Liver (tissue), 9 donors: Measurements from ENCODE around the gene CLIP4. TPM values are rescaled to one million over a fixed set of nuclear protein-coding genes. Genes with fewer than 3 reads are reported as not detected.

Experiments used
- DNase-seq: peaks from one replicate; pipeline ENCODE4 v3.0.0-alpha.2; 2017; ENCODE audit warnings: low spot score
- H3K27ac ChIP-seq, 2 donors: one replicate each; pipeline ENCODE4 v1.7.0; 2013; ENCODE audit warnings: inconsistent platforms in 2 of 2, low read length in 2 of 2, control low read depth in 1 of 2, low read depth in 1 of 2, mild to moderate bottlenecking in 1 of 2
- H3K27me3 ChIP-seq, 4 donors: one replicate each; pipeline versions ENCODE4 v1.6.1 to v1.7.0; 2013; ENCODE audit warnings: low read length in 3 of 4, inconsistent platforms in 1 of 4, mild to moderate bottlenecking in 1 of 4, moderate library complexity in 1 of 4; ENCODE audit not compliant: control insufficient read depth in 4 of 4, insufficient read depth in 4 of 4
- H3K36me3 ChIP-seq, 4 donors: one replicate each; pipeline versions ENCODE4 v1.6.1 to v1.7.0; 2013; ENCODE audit warnings: low read length in 3 of 4, mild to moderate bottlenecking in 3 of 4, low read depth in 1 of 4, moderate library complexity in 1 of 4; ENCODE audit not compliant: control insufficient read depth in 4 of 4, insufficient read depth in 3 of 4
- H3K4me1 ChIP-seq, 4 donors: one replicate each; pipeline versions ENCODE4 v1.6.1 to v1.7.0; 2013; ENCODE audit warnings: low read length in 3 of 4, mild to moderate bottlenecking in 3 of 4, moderate library complexity in 1 of 4; ENCODE audit not compliant: control insufficient read depth in 4 of 4, insufficient read depth in 4 of 4
- H3K4me3 ChIP-seq, 3 donors: one replicate each; pipeline versions ENCODE4 v1.6.1 to v1.7.0; 2013; ENCODE audit warnings: low read length in 3 of 3, control low read depth in 1 of 3, low read depth in 1 of 3, mild to moderate bottlenecking in 1 of 3
- H3K9ac ChIP-seq, 2 donors: one replicate each; pipeline ENCODE4 v1.7.0; 2013; ENCODE audit warnings: low read length in 2 of 2, mild to moderate bottlenecking in 2 of 2, moderate library complexity in 2 of 2, control low read depth in 1 of 2, low read depth in 1 of 2
- H3K9me3 ChIP-seq, 4 donors: one replicate each; pipeline versions ENCODE4 v1.6.1 to v1.7.0; 2013; ENCODE audit warnings: low read length in 3 of 4; ENCODE audit not compliant: control insufficient read depth in 4 of 4
- ATF3 ChIP-seq: IDR thresholded peaks from 2 replicates; pipeline ENCODE4 v1.6.1; 2016; ENCODE audit warnings: antibody characterized with exemption
- CTCF ChIP-seq: fragments of 150-350 bp; IDR thresholded peaks from 2 replicates; pipeline ENCODE4 v1.5.1; 2017; ENCODE audit warnings: improper control_type of control experiment, low read depth, low read length; ENCODE audit not compliant: missing input control
- EGR1 ChIP-seq, 2 donors: IDR thresholded peaks; 2 replicates each; pipeline ENCODE4 v1.6.1; 2016 to 2018; ENCODE audit warnings: antibody characterized with exemption in 2 of 2, low read depth in 2 of 2
- FOXA1 ChIP-seq: IDR thresholded peaks from 2 replicates; pipeline ENCODE4 v1.6.1; 2016; ENCODE audit warnings: antibody characterized with exemption
- FOXA2 ChIP-seq: IDR thresholded peaks from 2 replicates; pipeline ENCODE4 v1.6.1; 2016; ENCODE audit warnings: antibody characterized with exemption
- GABPA ChIP-seq, 2 donors: IDR thresholded peaks in 1 of 2; conservative IDR thresholded peaks in 1 of 2; 2 replicates each; pipeline ENCODE4 v1.6.1; 2016; ENCODE audit warnings: antibody characterized with exemption in 2 of 2, mild to moderate bottlenecking in 1 of 2, moderate library complexity in 1 of 2
- HNF4A ChIP-seq, 2 donors: conservative IDR thresholded peaks; 2 replicates each; pipeline ENCODE4 v1.6.1; 2016; ENCODE audit warnings: antibody characterized with exemption in 2 of 2, mild to moderate bottlenecking in 2 of 2
- HNF4G ChIP-seq: IDR thresholded peaks from 2 replicates; pipeline ENCODE4 v1.6.1; 2016; ENCODE audit warnings: antibody characterized with exemption
- JUND ChIP-seq, 2 donors: IDR thresholded peaks; 2 replicates each; pipeline ENCODE4 v1.6.1; 2016; ENCODE audit warnings: antibody characterized with exemption in 2 of 2
- MAX ChIP-seq: IDR thresholded peaks from 2 replicates; pipeline ENCODE4 v1.6.1; 2016; ENCODE audit warnings: antibody characterized with exemption
- NR2F2 ChIP-seq: IDR thresholded peaks from 2 replicates; pipeline ENCODE4 v1.6.1; 2016; ENCODE audit warnings: antibody characterized with exemption
- RAD21 ChIP-seq, 2 donors: IDR thresholded peaks; 2 replicates each; pipeline ENCODE4 v1.6.1; 2016; ENCODE audit warnings: antibody characterized with exemption in 2 of 2, mild to moderate bottlenecking in 2 of 2
- REST ChIP-seq: IDR thresholded peaks from 2 replicates; pipeline ENCODE4 v1.6.1; 2016; ENCODE audit warnings: antibody characterized with exemption, mild to moderate bottlenecking
- RXRA ChIP-seq, 2 donors: IDR thresholded peaks; 2 replicates each; pipeline ENCODE4 v1.6.1; 2017 to 2018; ENCODE audit warnings: antibody characterized with exemption in 2 of 2, mild to moderate bottlenecking in 1 of 2
- SP1 ChIP-seq: IDR thresholded peaks from 2 replicates; pipeline ENCODE4 v1.6.1; 2018; ENCODE audit warnings: antibody characterized with exemption, mild to moderate bottlenecking
- TAF1 ChIP-seq: conservative IDR thresholded peaks from 2 replicates; pipeline ENCODE4 v1.6.1; 2016; ENCODE audit warnings: antibody characterized with exemption, mild to moderate bottlenecking
- YY1 ChIP-seq: IDR thresholded peaks from 2 replicates; pipeline ENCODE4 v1.6.1; 2016; ENCODE audit warnings: antibody characterized with exemption, mild to moderate bottlenecking
- ZBTB33 ChIP-seq: IDR thresholded peaks from 2 replicates; pipeline ENCODE4 v1.6.1; 2016; ENCODE audit warnings: antibody characterized with exemption
- WGBS: extraction: QIAGEN DNeasy Blood & Tissue Kit; methylation state at CpG from one replicate; pipeline ENCODE4 v1.1.7; 2013; 5-methylcytosine and 5-hydroxymethylcytosine counted together
- polyA plus RNA-seq, 2 donors: library from polyadenylated mRNA; stranded (reverse) in 1 of 2; unstranded in 1 of 2; fragments of 200-250 nt in 1 of 2; fragments of >200 nt in 1 of 2; fragmentation: Nextera tagmentation in 1 of 2; extraction: Ambion mirVana in 1 of 2; gene quantifications; one replicate each; pipeline versions ENCODE4 v1.2.1 to v1.2.3, GENCODE V29; 2013 to 2015
- total RNA-seq, 2 donors: library from RNA; depleted of rRNA; stranded (reverse); fragments of >200 nt; gene quantifications; one replicate each; pipeline ENCODE4 v1.2.3, GENCODE V29; 2014
- donor health status: healthy.
- donor health status: healthy.
- donor health status: healthy.
- donor health status: healthy.
- donor health status: healthy.

The CLIP4 gene
- total and polyA plus RNA-seq, 4 donors: 1.3 to 6.7 (median 3.2) TPM

GRCh38 chr2:29212009-29212408, 96.8 kb downstream of the CLIP4 start:
- Histone ChIP-seq H3K27ac (no peak overlapping the region), H3K9ac (no peak overlapping the region), H3K36me3 (no peaks in the 10 kb centered on the region), H3K4me3 (no peak overlapping the region), H3K9me3 (no peaks in the 10 kb centered on the region), H3K4me1 (no peaks in the 10 kb centered on the region), H3K27me3 (peaks cover 0 to 2% (median 0%) of the 10 kb centered on the region in 4 donors)
- TF ChIP-seq MAX (no peak), HNF4A (conservative IDR thresholded peaks at IDR 0.05) (no peak), EGR1 (IDR thresholded peaks at IDR 0.05; ENCODE audit: low read depth in 2 of 2) (no peak), YY1 (no peak), ATF3 (no peak), CTCF (no peak), NR2F2 (no peak), ZBTB33 (no peak), FOXA1 (no peak), JUND (IDR thresholded peaks at IDR 0.05) (no peak), RXRA (IDR thresholded peaks at IDR 0.05) (no peak), REST (no peak), HNF4G (no peak), TAF1 (no peak), GABPA (IDR thresholded peaks at IDR 0.05 in 1 of 2, conservative IDR thresholded peaks at IDR 0.05 in 1 of 2) (no peak), SP1 (no peak), FOXA2 (no peak), RAD21 (IDR thresholded peaks at IDR 0.05) (no peak)
- 71% methylated on average over 5 of the region's 5 CpGs for WGBS
- DNase-seq: no peak
